ENCODE data around the gene PHYHIPL.

DNA sequence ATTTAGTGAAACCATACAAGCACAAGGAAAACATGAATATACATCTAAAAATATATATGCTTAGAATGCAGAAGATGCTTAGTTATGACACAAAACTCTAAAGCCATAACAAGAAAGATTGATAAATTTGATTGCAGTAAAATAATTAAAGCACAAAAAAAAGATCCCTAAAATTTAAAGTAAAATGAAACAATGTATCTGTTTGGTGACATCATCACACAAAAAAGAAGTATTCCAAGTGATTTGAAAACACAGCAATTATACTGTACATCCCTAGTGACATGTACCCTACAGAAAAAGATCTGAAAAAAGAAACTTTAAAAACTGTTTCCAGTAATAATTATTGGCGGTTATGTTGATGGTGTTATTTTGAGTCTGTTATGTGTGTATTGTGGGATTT, 37.7 kb downstream of the PHYHIPL start:
- TF ChIP-seq, protein P1, sequence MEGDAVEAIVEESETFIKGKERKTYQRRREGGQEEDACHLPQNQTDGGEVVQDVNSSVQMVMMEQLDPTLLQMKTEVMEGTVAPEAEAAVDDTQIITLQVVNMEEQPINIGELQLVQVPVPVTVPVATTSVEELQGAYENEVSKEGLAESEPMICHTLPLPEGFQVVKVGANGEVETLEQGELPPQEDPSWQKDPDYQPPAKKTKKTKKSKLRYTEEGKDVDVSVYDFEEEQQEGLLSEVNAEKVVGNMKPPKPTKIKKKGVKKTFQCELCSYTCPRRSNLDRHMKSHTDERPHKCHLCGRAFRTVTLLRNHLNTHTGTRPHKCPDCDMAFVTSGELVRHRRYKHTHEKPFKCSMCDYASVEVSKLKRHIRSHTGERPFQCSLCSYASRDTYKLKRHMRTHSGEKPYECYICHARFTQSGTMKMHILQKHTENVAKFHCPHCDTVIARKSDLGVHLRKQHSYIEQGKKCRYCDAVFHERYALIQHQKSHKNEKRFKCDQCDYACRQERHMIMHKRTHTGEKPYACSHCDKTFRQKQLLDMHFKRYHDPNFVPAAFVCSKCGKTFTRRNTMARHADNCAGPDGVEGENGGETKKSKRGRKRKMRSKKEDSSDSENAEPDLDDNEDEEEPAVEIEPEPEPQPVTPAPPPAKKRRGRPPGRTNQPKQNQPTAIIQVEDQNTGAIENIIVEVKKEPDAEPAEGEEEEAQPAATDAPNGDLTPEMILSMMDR (IDR thresholded peaks at IDR 0.05), result no peak
- no peak for TF ChIP-seq POLR2A (IDR thresholded peaks at IDR 0.05)

Data from thyroid gland (tissue), 4 donors.